ENCODE measurements around the gene THSD4.

The THSD4 gene

DNA sequence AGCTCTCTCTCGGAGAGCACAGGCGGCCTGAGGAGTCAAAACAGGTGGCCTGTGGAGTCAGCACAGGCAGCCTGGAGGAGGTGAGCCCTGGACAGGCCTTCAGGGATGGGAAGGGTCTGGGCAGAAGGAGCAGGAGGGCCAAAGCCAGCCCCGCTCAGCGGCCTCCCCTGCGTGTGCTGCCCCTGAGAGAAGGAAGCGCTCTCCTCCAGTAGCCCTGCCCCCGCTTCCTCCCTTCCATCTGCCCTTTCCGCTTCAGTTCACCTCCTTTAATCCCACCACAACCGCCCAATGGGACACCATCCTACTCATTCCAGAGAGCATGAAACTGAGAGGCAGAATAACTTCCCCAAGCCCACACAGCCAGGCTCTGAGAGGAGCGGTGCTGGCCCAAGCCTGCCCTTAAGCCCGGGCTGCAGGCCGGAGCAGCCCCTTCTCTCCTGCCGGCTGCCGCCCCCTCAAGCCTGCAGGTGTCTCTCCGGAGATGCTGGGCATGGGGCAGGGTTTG is 691.9 kb downstream of the THSD4 start:
- DNase-seq, result no peak

DNA sequence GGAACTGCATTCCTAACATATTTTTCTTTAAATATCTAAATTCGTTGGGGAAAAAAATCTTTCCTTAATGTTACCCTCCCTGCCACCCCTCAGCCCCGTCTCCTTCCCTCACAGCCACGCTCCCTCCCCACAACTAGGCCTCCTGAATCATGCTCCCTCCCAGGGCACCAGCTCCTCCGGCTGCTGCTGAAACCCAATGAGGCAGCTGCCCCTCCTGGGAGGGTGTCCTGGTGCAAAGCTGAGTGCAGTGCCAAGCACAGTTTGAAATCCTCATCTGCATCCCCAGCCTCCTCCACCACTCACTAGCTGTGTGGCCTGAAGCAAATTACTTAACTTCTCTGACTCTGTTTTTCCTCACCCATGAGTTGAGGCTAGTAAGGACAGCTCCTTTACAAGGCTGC is 692.4 kb downstream of the THSD4 start:
- no peak for DNase-seq

DNA sequence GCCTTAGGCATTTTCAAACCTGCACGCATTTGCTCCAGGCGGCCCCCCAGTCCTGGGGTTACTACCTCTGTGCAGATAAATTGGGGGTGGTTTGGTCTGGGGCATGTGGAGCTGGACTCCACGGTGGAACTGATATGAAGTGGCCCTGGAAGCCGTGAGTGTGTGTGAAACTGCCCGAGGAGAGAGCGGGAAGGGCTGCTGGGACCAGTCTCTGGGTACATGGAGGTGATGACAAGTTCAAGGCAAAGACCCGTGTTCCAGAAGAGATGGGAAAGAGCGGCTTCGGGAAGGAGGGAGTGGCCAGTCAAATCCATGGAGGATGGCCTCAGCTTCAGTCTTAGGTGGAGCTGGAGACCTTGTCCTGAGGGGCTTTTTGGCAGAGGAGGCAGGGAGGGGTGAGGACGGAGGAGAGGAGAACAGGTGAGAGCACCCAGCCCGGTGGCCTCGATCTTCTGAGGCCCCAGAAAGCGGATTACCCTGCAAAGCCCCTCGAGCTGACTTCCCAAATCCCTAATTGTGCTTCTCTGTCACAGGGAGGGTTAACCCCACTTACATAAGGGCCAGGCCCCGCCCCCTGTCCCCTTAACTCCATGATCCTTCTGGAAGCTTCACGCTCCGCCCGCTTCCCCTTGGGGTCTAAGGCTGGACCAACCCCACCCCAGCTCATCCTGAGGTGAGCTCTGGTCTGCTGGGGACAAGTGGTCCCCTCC is 693.2 kb downstream of the THSD4 start:
- no peak for DNase-seq

DNA sequence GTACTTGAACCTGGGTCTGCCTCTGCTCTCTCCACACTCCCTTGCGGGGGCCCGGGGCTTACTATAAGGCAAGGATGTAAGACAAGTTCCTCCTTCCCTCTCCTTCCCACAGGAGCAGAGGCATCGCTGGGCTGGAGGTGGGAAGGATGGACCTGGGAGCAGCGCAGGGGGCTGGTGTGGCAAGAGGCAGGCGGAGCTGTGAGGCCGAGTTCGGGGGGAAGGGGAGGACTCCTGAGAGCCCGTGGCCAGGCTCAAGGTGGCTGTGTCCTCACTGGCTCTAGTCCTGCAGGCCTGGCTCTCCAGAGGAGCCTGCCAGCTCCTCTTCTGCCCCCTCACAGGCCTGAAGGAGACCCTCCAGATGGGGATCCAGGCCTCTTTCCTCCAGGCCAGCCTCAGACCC is 694.1 kb downstream of the THSD4 start:
- DNase-seq, result no peak

DNA sequence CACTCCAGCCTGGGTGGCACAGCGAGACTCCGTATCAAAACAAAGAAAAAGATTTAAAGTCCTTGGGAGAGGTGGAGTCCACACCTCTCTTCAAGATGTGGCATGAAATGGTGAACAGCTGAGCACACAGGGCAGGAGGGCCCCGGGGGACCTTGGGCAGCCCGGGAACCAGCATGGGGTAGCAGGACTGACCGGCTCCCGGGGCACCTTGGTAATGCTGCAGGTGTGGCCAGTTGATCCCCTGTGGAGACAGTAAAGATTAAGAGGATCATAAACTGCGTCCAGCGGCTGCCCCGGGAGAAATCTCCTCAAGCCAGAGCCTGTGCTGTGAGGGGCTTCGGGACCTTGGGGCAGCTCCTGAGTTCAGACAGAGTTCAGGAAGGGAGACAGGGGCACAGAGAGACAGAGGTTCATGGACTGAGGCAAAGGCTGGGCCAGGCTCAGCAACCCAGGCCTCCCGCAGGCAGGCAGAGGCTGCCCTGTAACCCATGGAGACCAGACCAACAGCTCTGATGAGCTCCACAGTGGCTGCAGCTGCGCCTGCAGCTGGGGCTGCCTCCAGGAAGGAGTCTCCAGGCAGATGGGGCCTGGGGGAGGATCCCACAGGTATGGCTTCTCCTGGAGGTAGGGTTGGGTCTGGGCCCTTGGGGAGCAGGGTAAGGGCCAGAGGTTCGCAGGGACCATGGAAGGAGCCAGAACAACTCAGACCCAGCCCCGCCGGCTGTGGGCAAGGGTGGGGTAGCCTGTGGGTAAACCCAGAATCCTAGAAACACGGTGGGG is 695.2 kb downstream of the THSD4 start, which contains the start of gene NR2E3:
NR2E3 (plus strand) TSS at position 299 of the 780 bp plus-strand sequence; CDS start at position 489, 190 bp downstream.
- no peak for DNase-seq

DNA sequence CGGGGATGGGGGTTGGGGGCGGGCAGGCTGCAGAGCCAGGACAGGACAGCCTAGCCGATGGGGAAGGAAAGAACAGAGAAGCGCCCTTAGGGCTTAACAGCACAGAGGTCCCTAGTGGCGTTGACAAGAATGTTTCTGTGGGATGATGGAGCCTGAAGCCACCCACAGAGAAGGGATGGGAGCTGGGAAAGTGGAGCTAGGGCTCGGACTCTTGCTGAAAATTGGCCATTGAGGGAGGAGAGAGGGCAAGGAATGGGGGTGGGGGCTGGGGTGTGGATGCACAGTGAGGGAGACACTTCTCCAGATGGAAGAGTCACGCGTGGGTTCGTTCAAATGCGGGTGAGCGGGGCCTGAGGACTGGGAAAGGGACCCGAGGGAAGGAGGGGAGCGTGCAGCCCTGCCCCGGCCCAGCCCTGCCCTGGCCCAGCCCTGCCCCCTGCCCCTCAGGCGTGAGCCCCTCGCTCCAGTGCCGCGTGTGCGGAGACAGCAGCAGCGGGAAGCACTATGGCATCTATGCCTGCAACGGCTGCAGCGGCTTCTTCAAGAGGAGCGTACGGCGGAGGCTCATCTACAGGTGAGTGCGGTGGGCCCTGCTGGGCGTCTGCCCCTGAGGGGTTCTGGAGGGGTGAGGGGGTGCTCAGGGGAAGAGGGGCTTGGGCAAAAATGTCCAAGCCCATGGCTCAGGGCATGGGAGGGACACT is 695.9 kb downstream of the THSD4 start:
- no peak for DNase-seq

DNA sequence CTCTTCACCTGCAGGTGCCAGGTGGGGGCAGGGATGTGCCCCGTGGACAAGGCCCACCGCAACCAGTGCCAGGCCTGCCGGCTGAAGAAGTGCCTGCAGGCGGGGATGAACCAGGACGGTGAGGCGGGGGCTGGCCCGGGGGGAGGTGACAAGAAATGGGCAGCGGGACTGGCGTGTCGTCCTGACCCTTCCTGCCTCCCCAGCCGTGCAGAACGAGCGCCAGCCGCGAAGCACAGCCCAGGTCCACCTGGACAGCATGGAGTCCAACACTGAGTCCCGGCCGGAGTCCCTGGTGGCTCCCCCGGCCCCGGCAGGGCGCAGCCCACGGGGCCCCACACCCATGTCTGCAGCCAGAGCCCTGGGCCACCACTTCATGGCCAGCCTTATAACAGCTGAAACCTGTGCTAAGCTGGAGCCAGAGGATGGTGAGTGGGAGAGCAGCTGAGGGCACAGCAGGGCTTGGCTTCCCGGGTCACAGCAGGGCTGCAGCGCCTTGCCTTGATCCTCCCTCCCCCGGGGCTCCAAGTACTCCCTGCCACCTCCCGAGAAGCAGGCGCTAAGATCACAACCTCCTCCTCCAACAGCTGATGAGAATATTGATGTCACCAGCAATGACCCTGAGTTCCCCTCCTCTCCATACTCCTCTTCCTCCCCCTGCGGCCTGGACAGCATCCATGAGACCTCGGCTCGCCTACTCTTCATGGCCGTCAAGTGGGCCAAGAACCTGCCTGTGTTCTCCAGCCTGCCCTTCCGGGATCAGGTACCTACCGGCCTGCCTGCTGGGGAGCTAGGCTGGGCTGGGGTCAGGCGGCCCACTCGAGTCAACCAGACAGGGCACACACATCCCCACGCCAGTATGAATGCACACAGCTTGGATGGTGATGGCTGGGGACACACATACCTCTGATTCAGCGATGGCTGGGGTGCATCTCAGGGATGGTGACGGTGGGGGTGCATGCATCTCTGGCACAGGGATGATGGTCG is 696.8 kb downstream of the THSD4 start:
- DNase-seq, result no peak

DNA sequence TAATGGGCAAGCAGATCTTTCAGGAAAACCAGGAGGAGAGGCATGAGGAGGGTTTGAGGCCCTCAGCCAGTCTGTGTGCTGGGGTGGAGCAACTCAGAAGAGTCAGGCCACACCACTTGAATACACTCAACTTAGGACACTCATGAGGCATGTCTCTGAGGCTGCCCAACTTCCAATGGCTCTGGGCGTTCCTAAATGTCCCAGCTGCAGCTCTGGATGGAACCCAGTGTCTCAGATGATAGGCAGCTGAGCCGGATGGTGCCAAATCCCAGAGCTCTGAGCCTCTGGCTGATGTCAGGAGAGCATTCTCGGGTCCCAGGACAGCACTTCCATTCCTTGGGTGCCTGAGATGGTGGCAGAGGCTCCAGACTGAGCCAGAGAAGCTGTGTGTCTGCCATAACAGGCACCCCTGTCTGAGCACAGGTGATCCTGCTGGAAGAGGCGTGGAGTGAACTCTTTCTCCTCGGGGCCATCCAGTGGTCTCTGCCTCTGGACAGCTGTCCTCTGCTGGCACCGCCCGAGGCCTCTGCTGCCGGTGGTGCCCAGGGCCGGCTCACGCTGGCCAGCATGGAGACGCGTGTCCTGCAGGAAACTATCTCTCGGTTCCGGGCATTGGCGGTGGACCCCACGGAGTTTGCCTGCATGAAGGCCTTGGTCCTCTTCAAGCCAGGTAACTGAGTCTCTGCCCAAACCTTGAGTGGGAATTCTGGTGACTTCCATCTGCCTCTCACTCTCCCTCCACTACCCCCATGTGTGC is 697.9 kb downstream of the THSD4 start:
- DNase-seq, result no peak

DNA sequence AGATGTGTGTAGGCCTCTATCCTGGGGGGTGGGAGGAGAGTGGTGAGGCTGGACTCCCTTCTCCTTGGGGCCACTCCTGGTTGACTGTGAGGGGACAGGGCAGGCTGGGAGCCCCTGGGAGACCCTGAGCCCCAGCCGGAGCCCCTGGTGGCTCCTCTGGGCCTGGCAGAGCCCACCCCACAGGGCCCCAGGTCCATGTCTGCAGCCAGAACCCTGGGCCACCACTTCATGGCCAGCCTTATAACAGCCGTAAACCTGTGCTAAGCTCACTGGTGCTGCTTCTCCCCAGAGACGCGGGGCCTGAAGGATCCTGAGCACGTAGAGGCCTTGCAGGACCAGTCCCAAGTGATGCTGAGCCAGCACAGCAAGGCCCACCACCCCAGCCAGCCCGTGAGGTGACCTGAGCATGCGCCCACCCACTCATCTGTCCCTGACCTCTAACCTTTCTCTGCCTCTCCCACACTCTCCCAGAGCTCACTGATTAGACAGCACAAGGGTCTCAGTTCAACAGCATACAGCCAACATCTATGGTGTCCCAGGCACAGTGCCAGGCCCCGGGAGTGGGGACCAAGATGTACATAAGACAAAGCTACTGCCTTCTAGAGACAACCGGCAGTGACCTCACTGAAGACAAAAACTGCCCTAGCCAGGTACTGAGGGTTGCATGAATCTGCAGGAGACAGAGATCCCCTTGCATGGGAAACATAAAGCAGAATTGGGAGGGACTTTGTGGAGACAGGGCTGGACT is 698.6 kb downstream of the THSD4 start:
- DNase-seq, result no peak

DNA sequence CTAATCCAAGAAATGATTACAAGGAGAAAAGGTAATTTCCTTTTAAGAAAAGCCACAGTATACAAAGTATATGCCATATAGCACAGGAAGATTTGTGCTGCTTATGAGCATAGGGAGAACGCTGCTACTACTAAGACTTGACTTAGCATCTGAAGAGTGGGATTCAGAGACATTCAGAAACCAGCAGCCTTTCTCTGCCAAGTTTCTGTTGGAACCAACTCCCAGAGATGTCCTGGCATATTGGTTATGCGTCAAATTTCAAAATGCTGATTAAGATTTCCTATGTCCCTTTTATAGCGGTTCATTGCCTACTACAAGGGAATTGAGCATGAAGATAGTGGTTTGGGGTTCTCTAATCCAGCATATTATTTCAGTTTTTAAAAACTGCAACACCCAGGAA is 700.0 kb downstream of the THSD4 start:
- DNase-seq, result no peak

DNA sequence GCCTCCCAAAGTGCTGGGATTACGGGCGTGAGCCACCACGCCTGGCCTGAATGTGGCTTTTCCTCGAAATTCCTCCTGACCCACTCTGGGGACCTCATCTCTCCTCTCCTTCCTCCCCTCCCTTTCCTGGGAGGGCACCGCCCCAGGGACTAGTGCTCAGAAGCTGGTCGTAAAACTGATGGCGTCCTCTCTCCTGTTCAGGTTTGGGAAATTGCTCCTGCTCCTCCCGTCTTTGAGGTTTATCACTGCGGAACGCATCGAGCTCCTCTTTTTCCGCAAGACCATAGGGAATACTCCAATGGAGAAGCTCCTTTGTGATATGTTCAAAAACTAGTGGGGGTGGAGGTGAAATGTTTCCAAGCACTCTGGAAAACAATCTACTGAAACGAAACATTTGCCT is 702.1 kb downstream of the THSD4 start:
- DNase-seq, result no peak

DNA sequence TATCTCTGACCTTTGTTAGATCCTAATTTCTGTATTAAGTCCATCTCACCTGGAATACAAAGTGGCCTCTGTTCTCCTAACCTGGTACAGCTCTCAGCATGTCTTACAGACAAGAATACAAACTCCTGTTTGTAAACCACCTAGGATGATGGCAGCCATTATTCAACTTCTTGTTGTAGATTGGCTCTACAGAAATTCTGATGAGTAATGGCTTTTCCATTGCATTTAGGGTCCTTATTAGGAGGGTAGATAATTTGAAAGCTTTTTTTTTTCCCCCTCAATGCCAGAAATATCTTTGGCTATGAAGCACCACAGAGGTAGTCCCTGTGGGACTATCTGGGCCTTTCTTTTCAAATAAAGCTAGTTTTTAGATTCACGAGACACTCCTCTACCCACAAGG is 704.9 kb downstream of the THSD4 start:
- no peak for DNase-seq

DNA sequence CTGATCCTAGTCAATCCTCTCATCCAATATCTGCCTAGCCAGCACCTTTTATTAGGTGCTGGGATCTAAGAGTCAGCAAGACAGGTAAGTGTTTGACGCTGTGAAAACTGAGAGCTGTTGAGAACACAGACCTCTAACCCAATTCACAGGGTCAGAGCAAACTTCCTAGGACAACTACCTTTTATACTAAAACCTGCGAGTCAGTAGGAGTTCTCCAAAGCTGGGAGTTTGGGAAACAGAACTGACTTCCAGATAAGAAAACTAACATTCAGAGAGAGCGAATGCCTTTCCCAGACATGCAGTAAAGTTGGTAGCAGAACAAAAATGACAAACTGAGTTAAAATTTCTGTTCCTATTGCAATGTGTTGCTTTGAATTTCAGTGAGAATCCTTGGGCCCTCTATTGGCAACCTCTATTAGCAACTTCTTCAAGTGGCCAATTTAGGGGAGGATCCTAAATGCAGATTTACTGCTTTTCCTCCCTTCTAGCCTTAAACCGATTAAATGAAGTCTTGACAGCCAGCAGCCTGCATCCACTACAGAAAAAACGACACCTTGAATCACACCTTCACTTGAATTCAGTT is 706.4 kb downstream of the THSD4 start:
- DNase-seq, result no peak

DNA sequence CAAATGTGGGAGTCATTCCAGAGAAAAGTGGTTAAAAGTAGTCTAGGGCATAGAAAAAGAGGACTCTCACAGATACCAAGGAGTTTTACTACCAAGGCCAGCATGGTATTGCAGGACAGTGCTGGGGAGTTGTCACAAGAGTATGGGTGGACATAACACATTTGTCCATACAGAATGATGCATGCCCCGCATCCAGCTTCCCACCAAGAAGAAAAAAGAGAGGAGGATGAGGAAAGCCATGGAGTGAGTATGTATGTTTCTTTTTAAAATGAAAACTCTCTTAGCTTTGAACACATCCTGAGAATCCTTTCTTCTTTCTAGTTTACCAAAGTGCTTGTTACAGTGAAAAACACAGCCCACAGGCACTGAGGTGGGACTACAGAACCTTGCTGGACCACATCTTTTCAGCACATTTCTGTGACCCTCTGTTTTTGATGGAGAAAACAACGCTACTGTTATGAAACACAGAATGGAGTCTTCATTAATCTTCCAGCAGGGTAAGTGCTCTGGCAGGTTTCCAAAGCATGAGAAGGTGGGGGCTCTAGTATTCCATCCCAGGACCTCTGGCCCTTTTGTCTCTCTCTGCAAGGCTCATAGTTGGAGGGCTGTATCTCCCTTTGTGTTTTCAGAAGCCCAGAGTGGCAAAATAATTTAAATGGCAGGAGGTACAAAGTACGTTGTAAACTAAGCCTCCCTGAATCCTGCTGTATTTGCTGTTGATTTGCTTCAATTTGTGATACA is 707.8 kb downstream of the THSD4 start:
- DNase-seq, result no peak

DNA sequence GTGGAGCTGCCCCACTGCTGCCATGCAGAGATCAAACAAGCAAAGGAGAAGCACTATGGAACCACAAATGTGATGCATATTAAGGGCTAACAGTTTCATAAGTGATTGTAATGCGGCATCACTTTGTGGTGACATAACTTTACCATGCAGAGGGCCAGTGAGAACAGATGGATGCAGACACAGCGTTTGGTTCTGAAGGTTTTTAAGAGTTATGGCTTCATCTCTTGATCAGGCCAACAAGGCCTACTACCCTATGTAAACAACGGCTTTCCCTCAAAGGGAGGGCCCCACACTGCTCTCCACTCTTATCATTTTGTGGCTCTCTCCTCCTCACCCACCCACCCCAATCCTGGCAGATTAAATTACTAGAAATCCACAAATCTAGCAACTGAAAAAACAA is 708.5 kb downstream of the THSD4 start:
- DNase-seq, result no peak

DNA sequence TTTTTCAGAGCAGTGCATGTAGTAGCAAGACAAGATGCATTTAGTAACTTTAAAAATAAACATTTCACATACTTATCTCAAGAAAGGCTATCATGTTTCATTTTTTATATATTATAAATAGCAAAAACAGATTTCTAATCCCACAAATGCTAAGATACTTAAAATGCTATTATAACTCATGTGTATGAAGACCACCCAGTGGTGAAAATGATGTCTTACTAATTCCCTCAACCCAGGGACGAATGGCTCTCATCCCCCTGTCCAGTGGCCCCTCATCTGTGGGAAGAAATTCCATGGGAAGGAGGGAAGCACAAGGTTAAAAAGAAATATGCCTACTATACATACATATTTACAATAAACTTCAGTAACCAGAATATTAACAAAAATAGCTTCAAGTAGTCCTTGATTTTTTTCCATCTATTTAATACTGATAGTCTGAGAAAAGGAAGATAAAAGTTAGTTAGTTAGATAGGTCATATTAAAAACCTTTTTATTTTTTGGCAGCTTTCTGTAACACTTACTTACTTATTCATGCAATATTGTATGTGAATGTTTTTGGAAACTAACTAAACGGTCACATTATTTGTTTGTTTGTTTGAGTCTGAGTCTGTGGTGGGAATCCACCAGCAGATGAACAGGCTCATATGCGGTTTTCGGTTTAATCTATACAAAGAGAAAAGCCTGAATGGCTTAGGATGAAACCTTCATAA is 709.9 kb downstream of the THSD4 start:
- no peak for DNase-seq

DNA sequence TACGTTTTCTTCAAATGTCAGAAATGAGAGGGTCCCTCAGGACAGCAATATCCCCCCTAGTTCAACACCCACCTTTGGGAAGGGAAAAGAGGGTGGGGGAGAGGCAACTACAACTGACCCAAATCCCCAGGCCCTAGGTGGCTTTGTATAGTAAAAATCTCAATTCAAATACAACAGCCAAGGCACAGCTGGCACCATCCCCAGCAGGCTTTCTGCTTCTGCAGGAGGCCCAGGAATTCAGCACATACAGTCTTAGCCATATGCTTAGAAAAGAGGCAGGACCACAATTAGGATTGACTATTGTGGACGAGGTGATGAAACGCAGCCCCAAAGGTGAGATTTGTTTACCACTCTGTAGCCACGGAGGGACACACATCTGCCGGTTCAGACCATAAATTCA is 710.9 kb downstream of the THSD4 start:
- no peak for DNase-seq

DNA sequence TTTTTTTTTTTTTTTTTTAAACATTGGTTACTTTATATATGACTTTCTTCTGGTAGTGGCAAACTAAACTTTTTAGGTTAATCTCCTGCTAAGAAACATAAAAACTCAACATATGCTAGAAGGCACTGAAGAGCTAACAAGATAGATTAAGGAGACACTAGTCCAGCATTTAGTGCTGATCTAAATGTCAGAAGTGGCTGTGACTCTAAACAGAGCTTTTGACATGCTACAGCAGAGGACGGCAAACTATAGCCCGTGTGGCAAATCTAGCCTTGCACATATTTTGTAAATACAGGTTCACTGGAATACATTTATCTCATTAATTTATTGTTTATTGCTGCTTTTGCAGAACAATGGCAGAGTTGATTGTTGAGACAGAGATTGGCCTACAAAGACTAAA is 715.7 kb downstream of the THSD4 start:
- no peak for DNase-seq
